Skeletal muscle cell (primary cell): ENCODE results near the gene CAV3.

Experiments
- DNase-seq: peaks from one replicate; pipeline ENCODE4 v3.0.0-alpha.2; 2010; ENCODE audit warnings: low read depth
- H3K4me3 ChIP-seq: 2 replicates; pipeline ENCODE4 v1.5.1; 2011; ENCODE audit warnings: low read depth, mild to moderate bottlenecking, control low read depth, low read length, moderate library complexity

CAV3 gene

GRCh38 chr3:8777201-8777977, 43.8 kb downstream of the CAV3 start:
- no peak overlapping the region for H3K4me3 ChIP-seq
- DNase-seq: no peak

- no peak for DNase-seq
- no peak overlapping the region for H3K4me3 ChIP-seq
These were observed 44.3 kb downstream of the CAV3 start for GRCh38 chr3:8777978-8778267.

- H3K4me3 ChIP-seq: no peak overlapping the region
- DNase-seq: no peak
These were observed 44.9 kb downstream of the CAV3 start for GRCh38 chr3:8778475-8778874.

- DNase-seq: no peak
- no peak overlapping the region for H3K4me3 ChIP-seq
These were observed 46.7 kb downstream of the CAV3 start for GRCh38 chr3:8780279-8780678.

- no peak for DNase-seq
- H3K4me3 ChIP-seq: no peak overlapping the region
These were observed 51.3 kb downstream of the CAV3 start for GRCh38 chr3:8784676-8785435.

DNA sequence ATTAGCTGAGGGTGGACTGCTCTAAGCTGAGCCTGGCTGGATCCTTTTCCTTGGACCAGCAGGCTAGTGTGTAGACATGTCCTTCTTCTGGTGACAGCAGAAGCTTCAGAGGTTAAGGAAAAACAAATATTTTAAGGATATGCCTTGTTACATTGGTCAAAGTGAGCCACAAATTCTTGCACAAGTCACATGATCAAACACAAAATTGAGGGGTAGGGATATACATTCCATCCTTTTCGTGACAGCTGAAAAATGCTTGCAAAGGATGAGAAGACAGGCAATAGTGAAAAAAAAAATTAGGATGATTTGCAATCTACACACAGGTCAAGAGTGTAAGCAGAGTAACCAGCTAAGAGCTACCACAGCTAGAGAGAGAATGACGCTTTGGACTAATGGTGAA, 56.9 kb downstream of the CAV3 start:
- no peak for DNase-seq

GRCh38 chr3:8793242-8793641, 59.6 kb downstream of the CAV3 start:
- DNase-seq: no peak
- no peak overlapping the region for H3K4me3 ChIP-seq

More for the DNA sequence above, 56.9 kb downstream of the CAV3 start:
- no peak overlapping the region for H3K4me3 ChIP-seq

DNA sequence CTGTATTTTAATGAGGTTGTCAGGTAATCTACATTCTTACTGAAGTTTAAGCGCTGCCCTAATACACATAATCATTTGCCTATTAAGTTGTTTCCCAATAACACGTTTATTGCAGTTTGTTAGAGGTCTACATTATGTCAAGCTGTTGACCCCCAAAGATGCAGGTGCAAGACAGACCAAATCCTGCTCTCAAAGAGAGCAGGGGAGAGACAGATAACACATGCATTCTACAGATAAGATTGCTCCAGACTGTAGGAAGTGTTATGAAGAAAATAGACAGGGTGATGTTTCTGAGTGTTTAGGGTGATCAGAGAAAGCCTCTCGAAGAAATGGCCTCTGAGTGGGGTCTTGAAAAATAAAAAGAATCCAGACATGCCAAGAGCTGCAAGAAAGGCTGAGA, 60.6 kb downstream of the CAV3 start:
- DNase-seq: no peak
- no peak overlapping the region for H3K4me3 ChIP-seq
